Ovary (tissue), 9 donors: ENCODE measurements around the gene ARHGAP11A. TPM values are rescaled to one million over a fixed set of nuclear protein-coding genes. Genes with fewer than 3 reads are reported as not detected.

Source experiments
- DNase-seq, 5 donors: peaks; one replicate each; pipeline ENCODE4 v3.0.0-alpha.2; 2019 to 2020
- H3K27ac ChIP-seq, 2 donors: fragments of 200-600 bp; one replicate each; pipeline versions ENCODE4 v1.5.1 to v1.8.0; 2019 to 2022
- H3K27me3 ChIP-seq: fragments of 200-600 bp; one replicate; pipeline ENCODE4 v1.8.0; 2022
- H3K36me3 ChIP-seq: fragments of 200-600 bp; sonication (generic); one replicate; pipeline ENCODE4 v1.5.1; 2019
- H3K4me1 ChIP-seq: one replicate; pipeline ENCODE4 v1.8.1; 2013; ENCODE audit warnings: mild to moderate bottlenecking, moderate library complexity; ENCODE audit not compliant: insufficient read depth
- H3K4me3 ChIP-seq: fragments of 200-600 bp; sonication (generic); one replicate; pipeline ENCODE4 v1.5.1; 2017
- H3K9me3 ChIP-seq, 2 donors: fragments of 200-600 bp in 1 of 2; sonication (generic) in 1 of 2; one replicate each; pipeline versions ENCODE4 v1.5.1 to v1.8.1; 2013 to 2019; ENCODE audit warnings: mild to moderate bottlenecking in 1 of 2, moderate library complexity in 1 of 2
- CTCF ChIP-seq, 3 donors: fragments of 450-650 bp in 2 of 3; fragments of 200-600 bp in 1 of 3; IDR thresholded peaks; one replicate each; pipeline versions ENCODE4 v1.5.1 to v1.8.0; 2016 to 2022; ENCODE audit warnings: antibody characterized with exemption in 3 of 3, mild to moderate bottlenecking in 1 of 3
- EP300 ChIP-seq: sonication (generic); formaldehyde crosslinking; IDR thresholded peaks from one replicate; pipeline ENCODE4 v1.6.1; 2017; ENCODE audit warnings: antibody characterized with exemption
- POLR2A ChIP-seq: fragments of 450-650 bp; IDR thresholded peaks from one replicate; pipeline ENCODE4 v1.6.1; 2017; ENCODE audit warnings: antibody characterized with exemption, mild to moderate bottlenecking, moderate library complexity
- WGBS, 3 donors: extraction: QIAGEN DNeasy Blood & Tissue Kit in 1 of 3; methylation state at CpG; one replicate each; pipeline versions ENCODE4 v1.1.5 to v1.1.7; 2013 to 2017; 5-methylcytosine and 5-hydroxymethylcytosine counted together
- intact Hi-C, 4 donors: fragments of 100-400 bp; cut with DNase I; formaldehyde crosslinking; loops; one replicate each; pipeline versions ENCODE4 v1.11.0 to v1.15.1; 2022 to 2023
- polyA plus RNA-seq, 2 donors: library from polyadenylated mRNA; stranded (reverse); fragments of 200-250 nt in 1 of 2; fragments of 350-450 nt in 1 of 2; fragmentation: Illumina TruSeq in 1 of 2; extraction: RNeasy Lipid Tissue Mini Kit (QIAGEN cat#74804) in 1 of 2; gene quantifications; one replicate each; pipeline ENCODE4 v1.2.3, GENCODE V29; 2013 to 2014
- small RNA-seq: library from RNA; depleted of rRNA; stranded (forward); fragments of <200 nt; gene quantifications from one replicate; pipeline ENCODE3, GENCODE V24; 2016
- total RNA-seq, 7 donors: library from RNA; depleted of rRNA in 2 of 7; stranded (reverse); fragments of >200 nt in 2 of 7; fragmentation: NEBNext Ultra II Directional in 3 of 7; extraction: Animal tissue kit (Norgen Biotek cat#: 25700) in 3 of 7; gene quantifications; one replicate each; pipeline versions ENCODE4 v1.1.0 to v1.2.4, GENCODE V29; 2016 to 2023
- donor health status: DM: no; HTN: no; CAD: no; lungs with moderate emphysema.
- donor health status: DM: no; HTN: no; CAD: no.
- donor health status: Bipolar disorder and iron deficiency.
- donor health status: DM: yes; HTN: yes; CAD: no.
- donor health status: DM: no; HTN: no; CAD: no.
- donor health status: DM: yes; HTN: yes; CAD: no.

ARHGAP11A gene
- total and polyA plus RNA-seq, 9 donors, result 0.48 to 3.1 (median 1.1) TPM

DNA sequence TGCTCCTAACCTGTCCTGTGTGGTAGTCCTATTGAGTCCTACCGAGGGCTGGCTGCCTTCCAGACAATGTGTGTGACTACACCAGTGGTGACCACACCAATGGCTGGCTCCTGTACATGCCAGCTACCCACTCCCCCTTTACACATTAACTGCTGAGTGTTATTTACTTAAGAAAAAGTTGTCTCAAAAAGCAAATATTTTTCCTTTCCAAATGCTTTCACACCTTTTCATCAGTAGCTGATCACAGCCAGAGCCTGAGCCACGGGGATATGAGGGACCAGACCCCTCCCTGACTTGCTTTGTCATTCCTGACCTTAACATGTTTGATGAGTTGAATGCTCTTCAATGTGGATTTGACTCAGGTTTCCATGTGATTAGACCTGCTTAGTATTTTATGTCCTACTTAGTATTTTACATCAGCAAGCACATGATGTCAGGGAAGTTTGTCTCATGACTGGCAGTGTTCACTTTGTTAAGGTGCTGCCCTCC is 72.9 kb downstream of the ARHGAP11A start:
- no peak overlapping the region for H3K4me3 ChIP-seq
- 75 to 84% (median 81%) methylated on average over 2 of the region's 2 CpGs for WGBS, 3 donors
- intact Hi-C loops, result no loop called here
- no peaks in the 10 kb centered on the region for H3K27me3 ChIP-seq
- DNase-seq, result no peak
- no peak for TF ChIP-seq CTCF (IDR thresholded peaks at IDR 0.05)
- TF ChIP-seq EP300, result no peak
- no peak for TF ChIP-seq POLR2A
- H3K36me3 ChIP-seq, result no peaks in the 10 kb centered on the region
- no peaks in the 10 kb centered on the region for H3K9me3 ChIP-seq
- no peaks in the 10 kb centered on the region for H3K4me1 ChIP-seq
- no peak overlapping the region for H3K27ac ChIP-seq

Small RNA genes lying within 50 kb of the gene (small RNA-seq; reads per million reads assigned to genes)
- not detected for gene RN7SL286P

Other genes starting within 250 kb of the ARHGAP11A start
- 1 to 10 TPM in 1 of 7 donors, under 1 TPM in 5, not detected in 1; 0.11 to 1.8 (median 0.75) TPM for gene GOLGA8K, start 212.2 kb upstream of the ARHGAP11A start, total RNA-seq
- gene GOLGA8K, start 212.2 kb upstream of the ARHGAP11A start, polyA plus RNA-seq, result under 1 TPM; 0.12 to 0.60 TPM
- 1 to 10 TPM in 6 of 7 donors, not detected in 1; 1.1 to 3.1 (median 1.5) TPM for gene GOLGA8O, start 159.9 kb upstream of the ARHGAP11A start, total RNA-seq
- 1 to 10 TPM in 1 of 2 donors, under 1 TPM in 1; 0.58 to 7.7 TPM for gene GOLGA8O, start 159.9 kb upstream of the ARHGAP11A start, polyA plus RNA-seq
- 10 to 100 TPM in 5 of 7 donors, 1 to 10 TPM in 2; 7.3 to 15.7 (median 11.7) TPM for gene GOLGA8N, start 22.0 kb upstream of the ARHGAP11A start, total RNA-seq
- 1 to 10 TPM; 7.2 to 9.2 TPM for gene GOLGA8N, start 22.0 kb upstream of the ARHGAP11A start, polyA plus RNA-seq
- 10 to 100 TPM in 1 of 7 donors, 1 to 10 TPM in 3, under 1 TPM in 2, not detected in 1; 0.63 to 17.2 (median 2.0) TPM for gene SCG5, start 26.2 kb downstream of the ARHGAP11A start, total RNA-seq
- gene SCG5, start 26.2 kb downstream of the ARHGAP11A start, polyA plus RNA-seq, result 10 to 100 TPM in 1 of 2 donors, 1 to 10 TPM in 1; 6.6 to 34.1 TPM
- 1 to 10 TPM in 1 of 7 donors, under 1 TPM in 3, not detected in 3; 0.11 to 1.6 (median 0.21) TPM for gene GREM1, start 102.5 kb downstream of the ARHGAP11A start, total RNA-seq
- gene GREM1, start 102.5 kb downstream of the ARHGAP11A start, polyA plus RNA-seq, result 10 to 100 TPM in 1 of 2 donors, under 1 TPM in 1; 0.69 to 10.9 TPM